HG03460 (cell line): ENCODE data around the gene ALS2.
"Not testable (repeated sequence)": the region's sequence is repeated elsewhere in the genome, so short reads cannot be mapped to it uniquely, and the experiment has no call there.

Source experiments
- ATAC-seq: cut with Tn5 transposase; IDR thresholded peaks from one replicate; pipeline ENCODE4 v1.9.1; 2021; ENCODE audit not compliant: unreplicated experiment

ALS2 gene

DNA sequence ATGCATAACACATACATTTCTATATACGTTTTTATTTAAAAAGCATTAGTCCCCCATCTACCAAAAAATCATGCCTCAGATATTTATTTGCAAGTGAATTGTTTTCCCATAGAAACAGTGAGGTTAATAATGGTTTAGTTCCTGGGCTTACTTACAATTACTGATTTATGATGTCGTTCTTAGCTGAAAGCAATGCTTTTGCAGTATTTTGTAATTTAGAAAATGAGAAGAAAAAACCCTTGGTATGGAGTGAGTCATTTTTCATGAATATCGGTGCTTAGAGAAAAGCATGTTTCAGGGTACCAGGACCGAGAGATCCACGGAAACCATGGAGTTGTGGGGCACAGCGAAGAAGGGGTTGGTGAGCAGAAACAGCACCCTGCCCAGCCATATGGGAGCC lies 13.6 kb upstream of the ALS2 start:
- no peak for ATAC-seq

DNA sequence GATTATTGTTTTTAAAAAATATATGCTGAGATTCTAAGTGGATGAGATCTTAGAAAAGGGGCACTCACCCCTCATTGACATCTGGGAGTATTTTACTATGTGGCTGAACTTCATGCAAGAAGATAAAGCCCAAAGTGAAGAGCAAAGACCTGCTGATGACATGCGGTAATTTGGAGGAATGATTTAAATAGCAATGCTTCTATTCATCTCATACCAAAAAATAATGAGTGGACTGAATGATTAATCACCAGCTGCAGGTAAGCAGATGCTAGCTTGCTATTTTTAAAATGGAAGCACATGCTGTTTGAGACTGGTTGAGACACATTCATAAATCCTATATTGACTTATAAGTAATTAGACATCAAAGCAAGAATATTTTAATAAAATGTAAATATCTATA lies 12.9 kb upstream of the ALS2 start:
- ATAC-seq: no peak

DNA sequence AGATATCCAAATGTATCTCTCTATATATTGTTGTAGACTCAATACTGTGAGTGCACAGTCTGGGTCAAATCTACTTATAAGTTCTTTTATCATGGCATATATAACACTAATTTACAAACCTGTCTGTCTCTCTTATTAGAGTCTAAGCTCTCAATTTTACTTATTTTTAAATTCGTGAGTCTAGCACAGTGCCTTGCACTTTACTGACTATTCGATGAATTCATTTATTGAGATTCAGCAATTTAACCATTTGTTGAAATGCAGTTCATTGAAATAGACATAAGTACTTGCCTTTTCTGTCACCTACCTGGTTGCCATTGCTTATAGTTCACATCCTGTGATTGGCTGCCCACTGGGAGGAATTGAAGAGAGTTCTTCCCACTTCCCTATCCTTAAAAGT lies 10.3 kb upstream of the ALS2 start:
- ATAC-seq: no peak

- ATAC-seq: no peak
Measured at GRCh38 chr2:201790291-201790690, 9.6 kb upstream of the ALS2 start.

- ATAC-seq: no peak
Measured at GRCh38 chr2:201789395-201789794, 8.7 kb upstream of the ALS2 start.

GRCh38 chr2:201788371-201788770 lies 7.6 kb upstream of the ALS2 start:
- ATAC-seq: no peak

DNA sequence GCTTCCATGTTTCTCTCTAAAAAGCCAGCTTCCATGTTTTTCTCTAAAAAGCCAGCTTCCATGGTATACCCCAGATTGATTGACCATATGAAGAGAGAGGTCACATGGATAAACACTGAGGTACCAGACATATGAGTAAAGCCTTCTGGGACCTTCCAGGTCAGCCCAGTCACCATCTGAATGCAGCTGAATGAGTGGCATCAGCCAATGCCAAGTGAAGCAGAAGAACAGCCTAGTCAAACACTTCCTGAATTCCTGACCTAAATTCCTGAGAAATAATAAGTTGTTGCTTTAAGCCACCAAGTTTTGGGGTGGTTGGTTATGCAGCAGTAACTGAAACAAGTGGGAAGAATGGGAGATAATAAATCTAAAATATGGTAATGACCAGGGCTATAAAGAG lies 5.7 kb upstream of the ALS2 start:
- no peak for ATAC-seq

GRCh38 chr2:201785135-201785534 lies 4.4 kb upstream of the ALS2 start:
- no peak for ATAC-seq

- no peak for ATAC-seq
Measured at GRCh38 chr2:201784563-201784962, 3.8 kb upstream of the ALS2 start.

- no peak for ATAC-seq
Measured at GRCh38 chr2:201781557-201782051, 871 bp upstream of the ALS2 start.

- no peak for ATAC-seq
Measured at GRCh38 chr2:201779901-201780673, 646 bp downstream of the ALS2 start.

- ATAC-seq: no peak
Measured at GRCh38 chr2:201777869-201778268, 2.9 kb downstream of the ALS2 start.

DNA sequence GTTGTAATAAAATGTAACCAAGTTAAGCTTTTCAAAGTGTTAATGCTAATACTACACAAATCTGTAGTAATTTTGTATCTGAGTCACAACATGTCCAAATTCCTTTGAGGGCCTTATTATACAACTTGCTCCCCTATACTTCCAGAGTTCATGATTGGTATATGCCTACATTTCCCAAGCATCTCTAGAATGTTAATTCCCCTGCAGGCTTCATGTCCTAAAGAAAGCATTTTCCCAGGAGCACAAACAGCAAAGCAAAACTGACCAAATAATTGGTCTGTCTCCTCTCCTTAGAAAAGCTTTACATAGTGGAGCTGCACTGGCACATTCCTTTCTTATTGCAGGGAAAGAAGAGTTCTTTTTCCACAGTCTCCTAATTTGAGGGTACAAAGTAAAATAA lies 3.7 kb downstream of the ALS2 start:
- no peak for ATAC-seq

DNA sequence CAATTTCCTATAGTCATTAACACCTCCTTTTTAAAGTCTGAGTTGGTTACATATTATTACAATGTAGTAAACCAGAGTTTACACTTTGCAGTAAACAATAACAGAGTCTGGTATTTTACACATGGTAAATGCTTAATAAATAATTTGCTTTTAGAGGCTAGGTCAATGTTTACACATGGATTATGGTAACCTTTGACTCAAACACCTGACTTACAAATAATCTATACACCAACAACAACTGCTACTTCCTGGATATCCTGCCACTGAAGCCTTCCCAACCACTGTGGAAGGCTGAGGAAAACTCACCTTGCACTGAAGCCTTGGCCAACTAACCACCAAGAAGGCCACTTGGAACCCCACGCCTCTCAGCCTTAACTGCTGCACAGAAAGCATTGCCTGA lies 5.4 kb downstream of the ALS2 start:
- ATAC-seq: no peak

DNA sequence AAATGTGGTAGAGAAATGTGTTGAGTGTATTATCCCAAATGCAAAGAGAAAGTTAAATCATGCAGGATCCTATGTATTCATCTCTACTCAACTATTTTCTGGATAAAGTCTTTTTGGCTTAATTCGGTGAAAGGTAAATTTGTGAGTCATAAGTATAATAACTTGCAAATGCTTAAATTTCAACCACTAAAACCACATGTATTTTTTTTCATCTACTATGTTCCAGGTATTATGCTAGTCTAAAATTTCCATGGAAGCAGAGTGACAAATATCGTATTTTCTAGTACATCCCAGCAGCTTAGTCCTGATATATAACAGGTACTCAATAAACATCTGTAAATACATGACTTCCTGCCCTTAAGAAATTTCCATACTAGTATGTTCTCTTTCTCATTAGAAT lies 6.2 kb downstream of the ALS2 start:
- no peak for ATAC-seq

DNA sequence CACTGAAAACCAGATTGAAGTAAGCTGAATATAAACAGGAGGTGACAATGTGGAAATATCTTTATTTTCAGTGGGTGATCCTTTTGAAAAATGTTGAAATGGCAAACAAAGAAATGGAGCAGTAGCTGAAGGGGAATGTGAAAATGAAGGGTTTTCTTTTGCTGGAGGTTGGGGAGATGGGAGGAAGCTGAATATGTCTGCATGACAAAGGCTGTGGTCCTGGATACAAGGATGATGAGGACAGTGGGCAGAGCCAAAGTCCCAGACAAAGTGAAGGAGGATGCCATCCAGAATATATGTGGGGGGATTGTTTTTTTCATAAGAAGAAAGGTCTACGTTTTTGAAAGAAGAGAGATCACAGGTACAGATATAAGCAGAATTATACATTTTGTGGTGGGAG lies 6.7 kb downstream of the ALS2 start:
- ATAC-seq: no peak

DNA sequence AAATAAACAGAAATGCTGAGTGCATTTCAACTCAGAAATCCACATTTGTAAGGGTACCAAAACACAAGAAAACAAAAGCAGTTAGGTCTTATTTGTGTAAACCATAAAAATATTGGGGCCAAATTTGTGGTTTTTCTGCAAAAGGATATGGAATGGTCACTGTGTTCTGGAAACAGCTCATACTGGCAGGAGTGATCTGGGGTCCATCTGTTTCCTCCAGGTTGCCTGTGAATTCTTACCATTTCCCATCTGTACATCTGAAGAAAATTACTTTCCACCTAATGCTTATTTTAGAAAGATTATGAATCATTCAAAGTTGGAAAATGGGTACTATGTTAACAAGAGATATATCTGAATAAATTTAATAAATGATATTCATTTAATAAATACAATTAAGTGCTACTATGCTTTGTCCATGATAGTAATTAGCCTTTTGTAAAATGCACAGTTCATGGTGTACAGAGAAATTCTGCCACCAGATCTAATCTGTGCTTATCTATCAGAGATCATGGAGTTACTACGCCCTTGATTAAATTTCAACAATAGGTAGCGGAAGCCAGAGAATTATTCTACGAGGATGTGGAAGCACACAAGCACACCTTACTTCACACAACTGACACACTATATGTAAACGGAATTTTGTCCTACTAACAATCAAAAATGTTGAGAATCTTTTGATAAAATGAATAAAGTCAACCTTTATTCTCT lies 10.9 kb downstream of the ALS2 start:
- ATAC-seq: no peak

GRCh38 chr2:201768918-201769317 lies 11.8 kb downstream of the ALS2 start:
- no peak for ATAC-seq

DNA sequence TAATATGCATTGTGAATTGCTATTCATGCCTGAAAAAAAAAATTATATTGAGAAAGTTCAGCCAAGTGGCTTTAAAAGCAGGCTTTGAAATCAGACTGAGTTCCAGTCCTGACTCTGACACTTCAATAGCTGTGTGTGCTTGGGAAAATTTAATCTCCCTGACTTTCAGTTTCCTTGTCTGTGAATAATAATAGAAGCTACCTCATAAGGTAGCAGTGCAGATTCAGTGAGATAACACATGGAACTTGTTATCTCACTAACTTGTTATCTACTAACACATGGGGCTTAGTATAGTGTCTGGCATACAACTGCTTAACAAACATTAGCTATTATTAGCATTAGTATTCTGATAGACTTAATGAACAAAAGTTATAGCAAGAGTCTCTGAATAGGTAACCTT lies 14.9 kb downstream of the ALS2 start:
- no peak for ATAC-seq

- not testable (repeated sequence) for ATAC-seq
Measured at GRCh38 chr2:201764469-201764868, 16.3 kb downstream of the ALS2 start.

- no peak for ATAC-seq
Measured at GRCh38 chr2:201761101-201761500, 19.6 kb downstream of the ALS2 start.

GRCh38 chr2:201759567-201759966 lies 21.2 kb downstream of the ALS2 start:
- ATAC-seq: no peak

DNA sequence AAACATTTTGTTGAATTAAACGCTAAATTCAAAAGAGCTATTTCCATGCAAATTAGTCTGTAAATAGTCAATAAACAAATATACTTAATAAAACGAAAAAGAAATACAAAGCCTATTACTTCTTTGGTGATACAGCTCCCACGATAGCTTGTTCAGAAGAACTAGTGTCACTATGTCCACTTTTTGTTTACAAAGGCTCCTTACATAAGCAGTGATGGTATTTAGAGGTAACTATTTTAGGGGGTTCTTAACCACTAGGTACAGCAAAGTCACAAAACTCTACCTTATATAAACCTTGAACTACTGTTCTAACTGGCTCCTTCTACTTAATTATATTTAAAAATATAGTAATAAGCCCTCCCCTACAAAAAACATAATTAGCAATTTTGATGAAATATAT lies 21.9 kb downstream of the ALS2 start:
- ATAC-seq: no peak
